GM18520 (cell line): ENCODE data around the gene TCERG1L.
"Not testable (repeated sequence)": the region's sequence is repeated elsewhere in the genome, so short reads cannot be mapped to it uniquely, and the experiment has no call there.

Source experiments
- ATAC-seq: cut with Tn5 transposase; IDR thresholded peaks from one replicate; pipeline ENCODE4 v1.9.1; 2021; ENCODE audit not compliant: unreplicated experiment

The TCERG1L gene

GRCh38 chr10:131195558-131196159 is 115.9 kb downstream of the TCERG1L start:
- ATAC-seq = no peak

- no peak for ATAC-seq
Observed at GRCh38 chr10:131195116-131195515, 116.4 kb downstream of the TCERG1L start.

DNA sequence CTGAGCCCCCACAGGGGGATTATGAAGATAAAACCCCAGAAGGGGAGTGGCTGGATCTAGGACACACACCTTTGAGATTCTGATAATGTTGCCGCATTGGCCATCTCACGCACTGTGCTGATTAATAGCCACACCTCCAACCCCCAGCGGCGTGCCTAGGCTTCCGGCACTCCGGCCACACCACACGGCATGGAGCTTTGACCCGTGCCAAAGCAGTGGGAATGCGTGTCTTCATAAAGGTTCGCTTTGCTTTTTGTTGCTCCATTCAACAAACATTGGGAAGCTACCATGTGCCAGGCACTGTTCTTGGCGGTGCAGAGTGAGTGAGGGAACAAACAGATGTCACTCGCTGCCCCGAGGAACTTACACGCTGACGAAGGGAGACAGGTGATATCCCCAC is 117.6 kb downstream of the TCERG1L start:
- ATAC-seq = no peak

DNA sequence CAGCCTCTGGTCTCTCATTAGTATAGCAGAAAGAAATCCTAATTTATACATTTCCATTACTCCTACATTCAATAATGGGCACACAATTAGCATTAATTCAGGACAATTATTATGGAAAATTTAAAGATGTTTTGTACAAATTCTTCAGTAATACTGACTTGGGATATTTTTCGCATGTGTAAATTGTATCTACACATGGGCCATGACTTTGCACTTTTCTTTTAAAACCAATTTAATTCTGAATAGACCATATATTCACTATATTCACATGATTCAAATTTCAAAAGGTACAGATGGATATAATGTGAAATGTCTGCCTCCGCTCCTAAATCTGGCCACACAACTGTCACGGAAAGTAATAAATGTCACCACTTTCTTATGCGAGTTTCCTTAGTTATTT is 123.0 kb downstream of the TCERG1L start:
- ATAC-seq = no peak

DNA sequence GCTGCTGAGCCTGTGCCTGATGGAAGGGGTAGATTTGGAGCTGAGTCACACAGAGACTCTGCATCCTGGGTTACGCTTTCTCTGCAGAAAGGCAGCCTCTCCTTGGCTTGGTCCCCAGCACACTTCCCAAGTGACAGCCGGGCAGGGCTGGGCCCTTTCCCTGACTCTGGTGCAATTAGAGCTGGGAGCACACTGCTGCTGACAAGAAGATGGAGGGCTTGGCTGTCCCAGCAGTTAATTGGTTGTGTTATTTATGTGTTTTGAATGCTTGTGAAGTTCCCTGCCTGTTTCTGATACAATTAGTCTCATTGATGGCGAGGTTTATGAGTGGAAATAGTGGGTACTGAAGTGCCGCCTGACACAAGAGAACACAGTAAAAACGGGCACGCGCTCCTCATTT is 123.6 kb downstream of the TCERG1L start:
- no peak for ATAC-seq

GRCh38 chr10:131187274-131187673 is 124.2 kb downstream of the TCERG1L start:
- no peak for ATAC-seq

GRCh38 chr10:131186547-131187253 is 124.8 kb downstream of the TCERG1L start:
- ATAC-seq = no peak

DNA sequence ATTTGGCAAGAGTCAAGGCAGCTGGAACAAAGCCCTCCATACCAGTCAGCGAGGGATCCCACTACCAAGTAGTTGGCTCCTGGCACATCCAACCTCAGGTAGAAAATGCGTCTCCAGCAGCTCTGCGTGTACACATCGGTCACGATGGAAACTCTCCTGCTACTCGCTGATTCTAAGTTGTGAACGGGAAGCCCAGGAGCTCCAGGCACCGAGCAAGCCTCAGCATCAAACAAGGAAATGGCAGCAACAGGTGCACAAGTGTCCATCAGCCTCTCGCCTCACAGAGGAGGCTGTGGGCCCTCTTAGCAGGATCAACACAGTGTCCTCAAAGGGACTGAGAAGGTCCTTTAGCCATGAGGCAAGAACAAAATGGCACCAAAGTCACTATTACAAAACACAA is 127.0 kb downstream of the TCERG1L start:
- no peak for ATAC-seq

GRCh38 chr10:131183546-131184045 is 127.9 kb downstream of the TCERG1L start:
- no peak for ATAC-seq

DNA sequence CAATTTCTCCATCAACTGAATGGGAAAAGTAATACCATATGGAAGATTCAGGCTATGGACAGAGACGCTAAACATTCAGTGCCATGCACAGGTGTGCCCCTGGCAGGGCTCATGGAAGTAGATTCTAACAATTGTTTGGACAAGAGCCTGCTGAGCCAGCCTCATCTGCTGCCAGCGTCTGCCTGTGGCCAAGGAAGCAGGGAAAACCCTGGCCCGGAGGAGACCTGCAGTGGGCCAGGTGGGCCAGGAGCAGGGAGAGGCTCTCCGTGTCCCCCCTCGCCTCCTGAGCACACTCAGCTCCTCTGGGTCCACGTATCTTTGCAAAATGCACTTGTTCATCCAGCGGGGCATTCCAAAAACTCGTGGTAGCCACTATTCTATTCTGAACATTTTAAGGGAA is 130.1 kb downstream of the TCERG1L start:
- no peak for ATAC-seq

DNA sequence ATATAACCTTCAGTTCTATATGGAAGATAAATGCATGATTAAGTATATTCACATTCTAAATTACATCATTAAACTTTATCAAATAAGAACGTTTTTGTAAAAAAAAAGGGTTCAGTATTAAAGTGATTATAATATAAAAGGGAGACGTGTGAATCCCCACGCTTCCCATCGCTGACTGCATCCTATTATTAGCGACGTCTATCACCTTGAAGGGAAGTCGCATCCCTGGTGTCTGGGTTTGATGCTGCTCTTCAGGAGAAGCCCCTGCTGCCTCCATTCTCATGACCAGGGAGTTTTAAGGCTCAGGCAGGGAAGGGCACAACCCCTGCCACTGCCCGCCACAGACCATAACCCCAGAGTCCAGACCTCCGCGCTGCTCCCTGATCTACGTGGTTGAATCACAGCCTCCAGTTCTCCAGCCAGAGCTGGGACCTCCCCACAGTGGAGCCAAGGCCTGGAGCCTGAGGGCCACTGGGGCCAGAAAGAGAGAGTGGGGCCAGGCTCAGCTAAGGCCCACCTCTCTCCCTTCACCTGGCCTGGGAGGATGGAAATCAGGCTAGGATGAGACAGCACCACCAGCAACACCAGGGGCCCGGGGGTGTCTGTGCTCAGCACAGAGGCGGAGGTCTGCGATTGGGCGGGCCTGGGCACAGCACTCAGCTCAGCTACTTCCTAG is 130.6 kb downstream of the TCERG1L start:
- ATAC-seq = no peak

DNA sequence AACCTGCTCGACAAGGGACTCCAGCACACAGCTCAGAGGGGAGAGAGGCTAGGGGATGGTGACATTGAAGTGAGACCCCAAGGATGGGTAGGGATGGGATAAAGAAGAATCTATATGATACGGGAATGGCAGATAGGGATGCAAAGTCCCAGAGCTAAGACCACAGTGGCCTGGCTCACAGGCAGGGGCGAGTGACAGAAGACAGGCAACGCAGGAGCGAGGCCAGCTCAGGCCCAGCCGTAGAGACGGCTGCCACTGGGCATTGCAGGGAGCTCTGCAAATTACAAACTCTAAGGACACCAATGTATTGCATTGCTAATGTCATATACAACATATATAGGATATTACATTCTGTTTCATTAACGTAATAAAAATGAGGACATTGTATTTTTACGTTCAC is 131.4 kb downstream of the TCERG1L start:
- ATAC-seq = no peak

- ATAC-seq = no peak
Observed at GRCh38 chr10:131179361-131179760, 132.2 kb downstream of the TCERG1L start.

- ATAC-seq = no peak
Observed at GRCh38 chr10:131178521-131179331, 132.8 kb downstream of the TCERG1L start.

- ATAC-seq = no peak
Observed at GRCh38 chr10:131177431-131178327, 133.8 kb downstream of the TCERG1L start.

GRCh38 chr10:131176907-131177306 is 134.6 kb downstream of the TCERG1L start:
- ATAC-seq = no peak

- not testable (repeated sequence) for ATAC-seq
Observed at GRCh38 chr10:131176324-131176723, 135.2 kb downstream of the TCERG1L start.

DNA sequence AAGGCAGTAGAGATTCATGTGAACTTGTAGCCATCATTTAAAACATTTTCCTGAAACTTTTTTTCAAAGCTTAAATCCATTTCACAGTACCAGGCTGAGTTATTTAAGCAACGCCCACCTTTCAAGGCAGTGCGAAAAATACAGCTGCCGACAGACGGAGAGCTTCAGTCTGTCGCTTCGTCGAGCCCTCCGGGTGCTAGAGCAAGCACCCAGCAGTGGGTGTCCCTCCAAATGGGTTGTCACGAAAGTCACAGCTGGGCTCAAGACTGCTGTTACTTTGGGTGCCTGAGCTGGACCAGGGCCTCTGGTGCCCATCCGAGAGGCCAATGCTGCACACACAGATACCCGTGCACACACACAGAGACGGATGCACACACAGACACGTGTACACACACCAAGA is 135.6 kb downstream of the TCERG1L start:
- no peak for ATAC-seq

DNA sequence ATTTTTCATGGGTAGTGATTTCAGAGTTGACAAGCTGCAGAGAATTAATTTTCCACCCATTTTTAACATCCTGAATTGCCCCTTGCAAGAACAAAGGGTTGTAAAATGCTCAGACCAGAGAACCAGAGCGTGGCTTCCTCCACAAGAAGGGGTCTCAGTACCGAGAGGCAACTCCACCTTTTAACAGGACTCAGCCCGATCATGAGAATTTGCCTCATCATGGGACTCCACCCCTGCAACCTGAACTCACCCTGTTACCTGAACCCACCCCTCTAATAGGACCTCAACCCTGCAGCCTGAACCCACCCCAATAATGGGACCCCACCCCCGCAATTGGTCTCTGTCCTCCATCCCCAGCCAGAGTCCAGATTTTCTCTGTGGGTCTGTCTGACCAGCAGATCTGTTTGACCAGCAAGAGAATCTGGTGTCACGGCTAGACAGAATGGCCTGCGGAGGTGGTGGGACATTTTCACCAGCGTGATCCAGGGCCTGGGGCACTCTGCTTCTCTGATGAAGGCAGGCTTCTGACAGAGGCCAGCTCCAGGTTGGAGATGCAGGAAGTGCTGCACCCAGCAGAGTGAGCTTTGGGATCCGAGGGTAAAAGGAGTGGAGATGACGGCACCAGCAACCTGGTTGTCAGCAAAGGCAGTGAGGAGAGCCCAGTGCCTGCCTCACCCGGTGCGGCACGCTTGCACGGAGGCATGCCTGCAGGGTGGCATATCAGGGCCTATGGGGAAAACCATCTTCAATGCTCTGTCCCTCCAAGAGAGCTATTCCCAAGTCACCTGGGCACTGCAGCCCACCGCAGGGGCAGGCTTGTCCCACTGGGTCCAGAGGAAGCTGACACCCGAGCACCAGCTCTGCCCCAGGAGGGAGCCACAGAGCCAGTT is 136.6 kb downstream of the TCERG1L start:
- no peak for ATAC-seq
